ENCODE data around the gene NOXO1. TPM values are rescaled to one million over a fixed set of nuclear protein-coding genes. Genes with fewer than 3 reads are reported as not detected.

The NOXO1 gene
- polyA plus RNA-seq, 1 experiment = not detected

- no peak for DNase-seq (ENCODE audit: low read depth, low spot score)
- Histone ChIP-seq H3K4me3 (ENCODE audit: low read depth, low read length) (no peak overlapping the region), H3K27me3 (ENCODE audit: control insufficient read depth, insufficient read depth, low read length) (peaks cover 2% of the 10 kb centered on the region), H3K27ac (ENCODE audit: low read depth, low read length) (no peak overlapping the region), H3K9me3 (ENCODE audit: control insufficient read depth, insufficient read depth, low read length) (peaks cover 3% of the 10 kb centered on the region; the same call in 1 of the 2 replicates)
- ChIA-PET CTCF (no interaction called here), POLR2A (interaction anchor here (1.2 to 1.8 kb wide), 1 partner anchor 10 kb away, joined by 4 to 13 read pairs; the partner anchor contains the start of gene RPS2)
- no peak for TF ChIP-seq CTCF (IDR thresholded peaks at IDR 0.05; ENCODE audit: low read depth, low read length)
Observed at GRCh38 chr16:1974157-1975070, 6.9 kb downstream of the NOXO1 start.

- TF ChIP-seq CTCF (IDR thresholded peaks at IDR 0.05; ENCODE audit: low read depth, low read length) = no peak
- Histone ChIP-seq H3K27ac (ENCODE audit: low read depth, low read length) (no peak overlapping the region), H3K9me3 (ENCODE audit: control insufficient read depth, insufficient read depth, low read length) (peaks cover under 1% of the 10 kb centered on the region; the same call in 1 of the 2 replicates), H3K4me3 (ENCODE audit: low read depth, low read length) (no peak overlapping the region), H3K27me3 (ENCODE audit: control insufficient read depth, insufficient read depth, low read length) (no peaks in the 10 kb centered on the region)
- no peak for DNase-seq (ENCODE audit: low read depth, low spot score)
- POLR2A ChIA-PET = interaction anchor here (1.8 kb wide), 1 partner anchor 9 kb away, joined by 13 read pairs; the partner anchor contains the start of gene RPS2
- CTCF ChIA-PET = no interaction called here
Observed at GRCh38 chr16:1973461-1974156, 7.7 kb downstream of the NOXO1 start.

- CTCF ChIA-PET = no interaction called here
- Histone ChIP-seq H3K27me3 (ENCODE audit: control insufficient read depth, insufficient read depth, low read length) (no peaks in the 10 kb centered on the region), H3K4me3 (ENCODE audit: low read depth, low read length) (peak overlapping the region; percentile 66), H3K27ac (ENCODE audit: low read depth, low read length) (no peak overlapping the region), H3K9me3 (ENCODE audit: control insufficient read depth, insufficient read depth, low read length) (no peaks in the 10 kb centered on the region; the same call in 1 of the 2 replicates)
- no peak for TF ChIP-seq CTCF (IDR thresholded peaks at IDR 0.05; ENCODE audit: low read depth, low read length)
- POLR2A ChIA-PET = interaction anchor here (1.4 to 1.8 kb wide), 2 partner anchors 8 to 182 kb away, joined by 10 to 13 read pairs; partner anchors contain the start of genes RPS2 and TRAF7
- no peak for DNase-seq (ENCODE audit: low read depth, low spot score)
Observed at GRCh38 chr16:1972490-1972877, 8.8 kb downstream of the NOXO1 start.

- peak; percentile 83 for DNase-seq (ENCODE audit: low read depth, low spot score)
- Histone ChIP-seq H3K27ac (ENCODE audit: low read depth, low read length) (peak within 1 kb of the TSS; percentile 92), H3K4me3 (ENCODE audit: low read depth, low read length) (peak within 1 kb of the TSS; percentile 66), H3K9me3 (ENCODE audit: control insufficient read depth, insufficient read depth, low read length) (no peaks in the 10 kb centered on the region; the same call in 1 of the 2 replicates), H3K27me3 (ENCODE audit: control insufficient read depth, insufficient read depth, low read length) (no peaks in the 10 kb centered on the region)
- ChIA-PET CTCF (interaction anchor here (0.6 kb wide), 1 partner anchor 464 kb away, joined by 3 read pairs; no protein-coding TSS in a partner anchor), POLR2A (interaction anchor here (0.7 to 1.6 kb wide), 8 partner anchors 8 to 238 kb away, joined by 3 to 10 read pairs (median 4); partner anchors contain the start of genes BRICD5, GFER, NTHL1 and TRAF7)
- no peak for TF ChIP-seq CTCF (IDR thresholded peaks at IDR 0.05; ENCODE audit: low read depth, low read length)
Observed at GRCh38 chr16:1971796-1972489, 9.3 kb downstream of the NOXO1 start, which contains the start of gene TBL3. TSS of gene TBL3 (plus strand) at chr16:1972053. CDS start at chr16:1972165, 112 bp downstream.

Data from AG04450 (cell line).